ENCODE results near the gene MEN1.

- TF ChIP-seq CTCF (IDR thresholded peaks at IDR 0.05) (no peak), POLR2AphosphoS5 (IDR thresholded peaks at IDR 0.05) (no peak)
Measured at GRCh38 chr11:64843686-64844329, 33.5 kb upstream of the MEN1 start.
